ENCODE results near the gene HGFAC.

HGFAC gene

DNA sequence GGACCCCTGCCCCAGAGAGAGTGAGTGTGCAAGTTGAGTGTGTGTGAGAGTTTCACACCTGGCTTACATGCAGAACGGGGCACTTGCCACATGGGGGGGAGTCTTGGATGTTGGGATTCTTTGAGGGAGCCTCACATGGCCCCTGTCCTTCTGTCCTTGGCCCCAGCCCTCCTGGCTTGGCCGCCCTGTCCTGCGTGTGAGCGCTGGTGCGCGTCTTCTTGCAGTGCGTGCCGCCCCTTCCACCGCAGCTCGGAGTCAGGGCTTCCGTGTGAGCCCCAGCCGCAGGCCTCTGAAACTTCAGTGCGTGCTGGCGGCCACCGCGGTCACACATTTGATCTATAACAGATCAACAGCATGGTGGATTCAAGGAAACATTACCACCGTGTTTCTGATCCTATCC lies 30.1 kb upstream of the HGFAC start:
- DNase-seq, result no peak

DNA sequence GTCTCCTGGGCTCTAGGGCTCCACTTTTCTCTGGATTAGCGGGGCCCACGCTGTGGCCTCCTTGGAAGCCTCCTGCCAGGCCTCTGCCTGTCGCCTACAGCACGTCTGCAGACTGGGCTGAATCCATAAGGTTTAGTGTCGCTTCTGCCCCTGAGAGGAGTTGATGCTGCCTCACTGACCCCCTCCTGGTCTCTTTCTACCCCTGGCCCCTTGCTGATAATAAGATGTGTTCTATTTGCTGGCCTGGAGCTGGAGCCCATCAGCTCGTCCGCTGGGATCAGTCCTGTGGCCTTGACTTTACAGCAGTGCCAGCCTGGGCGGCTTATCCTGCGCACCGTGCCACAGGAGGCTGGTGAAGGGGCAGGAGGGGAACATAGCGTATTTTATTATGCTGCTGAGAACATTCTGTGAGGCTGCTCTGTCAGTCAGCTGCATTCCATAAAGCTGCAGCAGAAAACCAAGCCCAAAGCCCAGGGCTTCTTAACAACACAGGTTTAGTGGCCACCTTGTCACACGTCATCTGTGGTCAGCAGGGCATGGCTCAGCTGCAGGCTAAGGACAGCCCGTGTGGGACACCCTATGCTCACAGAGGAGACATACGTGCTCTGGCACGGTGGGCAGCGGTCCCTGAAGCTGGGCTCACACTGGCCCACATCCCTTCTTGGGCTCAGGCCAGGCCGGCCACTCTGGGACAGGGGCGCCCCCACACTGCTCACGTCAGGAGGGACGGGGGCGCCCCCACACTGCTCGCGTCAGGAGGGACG lies 29.3 kb upstream of the HGFAC start:
- no peak for DNase-seq

DNA sequence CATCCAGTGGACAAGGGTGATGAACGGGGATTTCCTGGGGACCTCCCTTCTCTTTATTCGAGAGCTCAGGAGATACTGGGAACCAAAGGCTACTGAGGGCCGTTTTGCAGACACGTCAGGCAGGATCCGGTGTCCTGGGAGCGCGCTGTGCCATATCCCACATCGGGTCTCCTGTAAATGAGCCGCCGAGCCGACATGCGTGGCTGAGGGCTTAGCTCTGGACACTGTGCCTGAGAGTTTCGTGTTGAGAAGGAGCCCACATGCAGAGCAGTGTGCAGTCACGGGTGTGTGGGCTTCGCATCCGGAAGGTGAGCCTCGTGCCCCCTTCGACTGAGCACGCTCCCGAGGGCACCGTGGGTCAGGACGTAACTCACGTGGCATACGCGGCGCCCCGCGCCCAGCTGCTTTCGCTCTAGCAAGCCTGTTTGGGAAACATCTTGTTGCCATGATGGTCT lies 28.5 kb upstream of the HGFAC start:
- no peak for DNase-seq

DNA sequence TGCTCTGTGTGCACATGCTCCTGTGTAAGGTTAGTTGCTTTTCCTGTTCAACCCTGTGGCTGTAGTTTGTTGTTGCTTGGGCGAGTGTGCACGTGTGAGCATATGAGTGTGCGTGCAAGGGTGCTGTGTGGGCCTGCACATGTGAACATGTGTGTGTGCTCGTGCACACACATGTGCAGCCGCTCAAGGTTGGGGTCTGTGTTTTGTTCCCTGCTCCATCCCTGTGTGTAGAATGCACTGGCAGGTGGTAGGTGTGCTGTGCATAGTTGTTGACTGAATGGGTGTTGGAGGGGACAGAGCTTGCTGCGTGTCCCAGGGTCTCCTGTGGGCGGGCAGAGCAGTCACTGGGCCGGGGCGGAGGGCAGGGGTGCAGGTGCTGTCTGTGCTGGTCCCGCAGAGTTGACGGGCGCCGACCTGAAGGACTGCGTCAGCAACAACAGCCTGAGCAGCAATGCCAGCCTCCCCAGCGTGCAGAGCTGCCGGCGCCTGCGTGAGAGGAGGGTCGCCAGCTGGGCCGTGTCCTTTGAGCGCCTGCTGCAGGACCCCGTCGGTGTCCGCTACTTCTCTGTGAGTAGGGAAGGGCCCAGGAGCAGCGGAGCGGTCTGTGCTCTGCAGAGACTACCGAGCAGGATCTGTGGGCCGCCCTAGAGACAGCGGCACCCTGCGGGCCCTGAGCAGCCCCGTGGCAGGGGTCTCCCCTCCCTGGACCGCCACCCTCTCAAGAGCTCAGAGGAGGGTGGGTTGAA lies 27.9 kb upstream of the HGFAC start:
- no peak for DNase-seq

DNA sequence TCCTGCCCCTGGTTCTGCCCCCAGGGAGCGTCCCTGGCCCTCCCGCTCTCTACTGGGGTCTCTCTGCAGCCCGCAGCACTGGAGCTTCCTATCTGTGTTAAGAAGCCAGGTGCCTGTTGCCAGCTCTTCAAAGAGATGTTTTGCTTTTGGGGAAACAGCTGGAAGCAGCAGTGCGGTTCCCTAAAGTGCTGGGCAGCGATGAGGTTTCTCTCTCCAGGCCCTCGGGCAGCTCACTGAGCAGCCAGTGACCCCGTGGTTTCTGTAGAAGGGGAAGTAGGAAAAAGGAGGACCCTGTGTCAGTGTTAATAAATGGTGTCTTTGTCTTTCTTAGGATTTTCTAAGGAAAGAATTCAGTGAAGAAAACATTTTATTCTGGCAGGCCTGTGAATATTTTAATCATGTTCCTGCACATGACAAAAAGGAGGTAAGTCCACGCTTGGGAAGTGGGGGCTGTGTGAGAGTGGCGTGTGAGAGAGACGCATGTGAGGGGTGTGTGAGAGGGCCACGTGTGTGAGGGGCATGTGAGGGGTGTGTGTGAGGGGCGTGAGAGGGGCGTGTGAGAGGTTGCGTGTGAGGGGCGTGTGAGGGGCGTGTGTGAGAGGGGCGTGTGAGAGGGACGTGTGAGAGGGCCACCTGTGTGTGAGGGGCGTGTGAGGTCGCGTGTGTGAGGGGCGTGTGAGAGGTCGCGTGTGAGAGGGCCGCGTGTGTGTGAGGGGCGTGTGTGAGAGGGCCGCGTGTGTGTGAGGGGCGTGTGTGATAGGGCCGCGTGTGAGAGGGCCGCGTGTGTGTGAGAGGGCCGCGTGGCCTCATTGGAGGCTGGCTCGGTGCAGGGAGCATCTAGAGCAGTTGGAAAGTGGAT lies 27.1 kb upstream of the HGFAC start:
- DNase-seq, result no peak

DNA sequence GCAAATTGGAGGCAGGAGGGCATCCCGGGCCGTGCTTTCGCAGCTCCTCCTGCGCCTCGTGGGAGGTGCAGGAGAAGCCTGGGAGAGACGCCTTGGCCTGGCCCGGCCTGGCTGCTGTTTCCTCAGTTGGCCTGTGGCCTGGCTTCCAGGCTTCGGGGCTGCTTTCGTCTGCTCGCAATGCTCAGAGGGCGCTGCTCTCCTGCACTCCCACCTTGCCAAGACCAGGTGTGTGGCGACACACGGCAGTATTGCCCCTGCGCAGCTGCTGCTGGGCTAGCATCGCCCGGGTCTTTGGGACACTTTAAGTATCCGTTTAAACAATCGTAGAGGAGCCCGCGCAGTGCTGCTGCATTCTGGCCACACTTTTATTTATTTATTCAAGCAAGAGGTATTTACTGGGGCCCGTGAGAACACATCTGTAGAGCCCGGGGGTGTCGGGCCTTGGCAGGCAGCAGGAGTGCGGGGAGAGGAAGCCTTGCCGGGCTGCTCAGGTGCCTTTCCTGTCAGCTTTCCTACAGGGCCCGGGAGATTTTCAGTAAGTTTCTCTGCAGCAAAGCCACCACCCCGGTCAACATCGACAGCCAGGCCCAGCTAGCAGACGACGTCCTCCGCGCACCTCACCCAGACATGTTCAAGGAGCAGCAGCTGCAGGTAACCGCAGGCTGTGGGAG lies 26.2 kb upstream of the HGFAC start:
- no peak for DNase-seq

DNA sequence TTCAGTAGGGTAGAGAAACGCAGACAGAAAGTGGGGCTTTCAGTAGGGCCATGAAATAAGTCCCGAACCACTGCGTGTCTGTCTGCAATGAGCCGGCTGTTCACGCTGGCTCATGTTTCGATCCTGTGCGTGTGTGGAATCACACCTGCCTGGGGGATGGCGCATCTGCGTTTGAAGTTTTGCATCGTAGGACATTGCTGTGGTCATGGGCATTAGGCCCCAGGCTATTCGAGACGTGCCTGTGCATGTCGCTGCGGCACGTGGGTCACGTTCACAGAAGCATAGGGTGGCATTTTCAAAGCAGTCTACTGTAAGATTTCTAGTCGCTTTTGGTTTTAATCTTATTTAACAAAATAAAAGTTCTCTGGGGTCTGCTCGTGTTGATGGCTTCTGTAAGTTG lies 25.5 kb upstream of the HGFAC start:
- no peak for DNase-seq

DNA sequence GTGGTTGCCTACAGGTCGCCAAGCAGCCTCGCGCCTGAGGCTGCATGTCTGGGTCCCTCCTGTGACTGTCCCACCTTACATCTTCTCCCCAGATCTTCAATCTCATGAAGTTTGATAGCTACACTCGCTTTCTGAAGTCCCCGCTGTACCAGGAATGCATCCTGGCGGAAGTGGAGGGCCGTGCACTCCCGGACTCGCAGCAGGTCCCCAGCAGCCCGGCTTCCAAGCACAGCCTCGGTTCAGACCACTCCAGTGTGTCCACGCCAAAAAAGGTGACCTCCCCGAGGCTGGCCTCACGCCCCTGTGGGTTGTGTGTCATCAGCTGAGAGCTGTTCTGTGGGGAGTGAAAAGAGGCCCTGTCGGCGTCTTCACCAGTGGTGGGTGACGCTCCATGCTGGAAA lies 24.9 kb upstream of the HGFAC start:
- no peak for DNase-seq

DNA sequence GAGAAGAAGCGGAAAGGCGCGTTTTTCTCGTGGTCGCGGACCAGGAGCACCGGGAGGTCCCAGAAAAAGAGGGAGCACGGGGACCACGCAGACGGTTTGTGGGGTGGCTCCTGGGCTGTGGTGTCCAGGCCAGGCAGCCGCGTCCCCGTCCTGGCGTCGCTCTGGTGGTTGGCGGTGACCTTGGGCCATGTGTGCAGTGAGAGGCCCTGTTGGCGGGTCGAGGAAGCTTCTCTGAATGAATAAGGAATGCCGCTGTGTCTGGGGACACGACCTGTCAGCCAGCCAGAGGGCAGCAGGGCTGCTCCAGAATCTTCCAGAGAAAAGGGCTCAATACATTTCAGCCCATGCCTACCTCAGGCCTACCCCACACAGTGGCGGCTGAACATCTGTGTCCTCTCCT lies 24.3 kb upstream of the HGFAC start:
- no peak for DNase-seq

DNA sequence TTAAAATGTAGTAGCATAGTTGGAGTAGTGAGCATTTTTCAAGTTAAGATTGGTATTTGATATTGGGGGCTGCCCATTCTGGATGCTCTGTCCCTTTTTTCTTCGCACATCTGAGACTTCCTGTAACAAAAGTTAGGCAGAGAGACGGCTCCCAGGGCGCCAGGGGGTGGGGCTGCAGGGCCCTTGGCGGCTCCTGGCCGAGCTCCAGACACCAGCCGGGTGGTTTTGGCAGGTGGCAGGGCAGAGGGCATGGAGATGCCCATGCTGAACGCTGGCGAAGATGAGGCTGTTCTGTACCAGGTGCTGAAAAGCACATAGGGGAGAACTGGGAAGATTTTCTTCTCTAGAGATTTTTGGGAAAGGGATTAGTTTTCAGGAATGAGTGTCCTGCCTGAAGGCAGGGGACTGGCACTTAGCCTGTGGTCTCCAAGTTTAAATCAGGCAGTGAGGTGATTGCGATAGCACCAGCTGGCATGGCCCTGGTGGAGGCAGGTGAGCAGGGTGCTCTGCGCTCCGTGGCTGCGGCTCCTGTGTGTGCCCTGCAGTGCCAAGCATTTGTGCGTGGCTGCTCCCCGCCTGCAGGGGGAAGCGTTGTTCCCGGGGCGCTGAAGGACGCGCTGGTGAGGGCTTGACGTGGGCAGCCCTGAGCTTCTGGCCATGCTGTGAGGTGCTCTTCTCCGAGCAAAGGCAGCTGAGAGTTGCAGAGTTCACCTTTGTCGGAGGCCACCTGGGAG lies 23.6 kb upstream of the HGFAC start:
- no peak for DNase-seq

DNA sequence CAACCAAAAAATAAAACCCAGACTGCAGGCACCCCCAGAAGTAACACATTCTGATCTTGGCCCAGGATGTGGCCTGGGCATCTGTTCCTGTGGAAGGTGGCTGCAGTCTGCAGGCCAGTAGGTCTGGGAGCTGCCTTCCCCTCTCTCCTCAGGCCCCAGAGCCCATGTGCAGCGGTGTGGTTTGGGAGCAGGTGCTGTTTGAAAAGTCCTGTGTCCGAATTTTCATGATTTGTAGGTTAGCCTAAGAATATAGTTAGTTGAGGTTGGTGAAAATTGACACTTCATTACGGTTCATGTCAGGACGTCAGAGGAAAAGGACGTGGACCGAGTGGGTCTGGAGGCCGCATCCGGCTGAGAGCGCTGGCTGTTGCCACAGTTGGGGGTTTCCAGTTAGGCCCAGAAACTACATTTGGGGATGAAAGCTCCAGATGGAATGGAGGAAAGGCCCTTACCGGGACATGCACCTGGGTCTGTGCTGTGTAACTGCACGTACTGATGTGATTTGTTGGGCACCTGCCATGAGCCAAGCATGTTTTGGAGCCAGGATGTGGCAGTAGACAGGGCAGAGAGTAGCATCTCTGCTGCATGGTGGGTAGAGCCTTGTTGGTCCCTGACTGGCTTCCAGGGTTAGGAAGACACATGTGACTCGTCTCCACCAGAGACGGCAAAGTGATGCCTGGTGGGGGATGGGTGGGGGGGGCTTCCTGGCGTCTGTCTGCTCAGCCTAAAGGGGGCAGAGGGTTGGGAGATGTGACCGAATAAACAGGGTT lies 21.7 kb upstream of the HGFAC start:
- no peak for DNase-seq

DNA sequence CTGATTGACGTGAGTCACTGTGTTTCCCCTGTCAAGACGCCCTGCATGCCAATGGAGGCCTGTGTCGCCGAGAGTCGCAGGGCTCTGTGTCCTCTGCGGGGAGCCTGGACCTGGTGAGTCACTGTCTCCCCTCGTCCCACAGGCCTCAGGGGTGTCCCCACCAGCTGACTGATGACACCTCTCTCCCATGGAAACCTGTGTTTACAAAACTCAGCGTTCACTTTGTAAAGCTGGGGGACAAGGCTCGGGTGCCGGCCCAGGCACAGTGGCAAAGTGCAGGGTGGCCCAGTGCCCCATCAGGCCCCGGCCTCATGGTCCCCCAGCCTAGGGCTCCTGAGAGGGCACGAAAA lies 21.2 kb upstream of the HGFAC start:
- no peak for DNase-seq

DNA sequence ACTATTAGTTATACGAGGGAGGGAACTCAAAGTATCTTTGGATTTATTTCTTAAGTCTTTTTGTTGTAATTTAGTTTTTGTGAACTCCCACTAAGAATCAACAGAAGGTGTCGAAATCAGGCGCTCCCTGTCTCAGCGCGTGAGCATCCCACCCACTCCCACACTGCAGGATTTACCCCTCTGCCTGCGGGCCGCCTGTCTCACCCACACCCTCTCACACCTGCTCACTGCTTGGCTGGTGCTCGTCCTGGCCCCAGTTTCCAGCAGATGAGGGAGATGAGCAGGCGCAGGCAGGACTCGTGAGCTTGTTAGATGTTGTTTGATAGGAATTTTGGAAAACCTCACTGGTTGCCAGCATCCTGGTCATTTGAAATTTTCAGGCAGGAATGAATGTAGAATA lies 20.8 kb upstream of the HGFAC start:
- no peak for DNase-seq

DNA sequence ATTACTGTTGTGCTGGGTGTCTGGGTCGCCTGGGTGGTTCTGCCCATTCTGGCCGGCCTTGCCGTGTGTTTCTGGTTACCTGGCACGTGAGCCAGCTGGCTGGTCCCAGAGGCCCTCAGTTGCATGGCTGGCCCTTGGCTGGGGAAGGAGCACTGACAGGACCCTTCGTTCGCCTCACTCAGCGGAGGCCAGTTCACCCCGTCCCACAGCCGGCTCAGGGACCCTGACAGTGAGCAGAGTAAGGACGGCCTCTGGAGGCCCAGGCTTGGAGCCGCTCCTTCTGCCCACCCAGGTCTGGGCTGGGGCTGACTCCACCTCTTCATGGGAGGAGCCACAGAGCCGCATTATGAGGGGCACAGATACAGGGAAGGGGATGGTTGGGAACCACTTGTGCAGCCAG lies 20.3 kb upstream of the HGFAC start:
- no peak for DNase-seq

DNA sequence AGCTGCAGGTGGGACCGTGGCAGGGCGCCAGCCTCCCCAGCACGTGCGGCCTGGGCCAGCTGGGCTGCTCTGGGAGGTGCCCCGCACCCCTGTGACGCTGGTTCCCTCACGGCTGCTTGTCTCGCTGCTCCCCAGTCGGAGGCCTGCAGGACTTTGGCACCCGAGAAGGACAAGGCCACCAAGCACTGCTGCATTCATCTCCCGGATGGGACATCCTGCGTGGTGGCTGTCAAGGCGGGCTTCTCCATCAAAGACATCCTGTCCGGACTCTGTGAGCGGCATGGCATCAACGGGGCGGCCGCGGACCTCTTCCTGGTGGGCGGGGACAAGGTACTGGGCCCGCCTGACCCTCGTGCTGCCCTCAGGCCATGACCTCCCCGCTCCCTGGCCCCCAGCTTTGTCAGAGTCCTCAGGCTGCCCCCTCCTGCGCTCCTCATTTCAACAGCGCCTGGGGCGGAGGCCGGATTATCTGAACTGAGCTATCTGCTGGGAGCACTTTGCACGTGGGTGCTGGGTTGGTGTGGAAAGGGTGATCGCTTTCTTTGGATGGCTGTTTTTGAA lies 19.4 kb upstream of the HGFAC start:
- DNase-seq, result no peak

DNA sequence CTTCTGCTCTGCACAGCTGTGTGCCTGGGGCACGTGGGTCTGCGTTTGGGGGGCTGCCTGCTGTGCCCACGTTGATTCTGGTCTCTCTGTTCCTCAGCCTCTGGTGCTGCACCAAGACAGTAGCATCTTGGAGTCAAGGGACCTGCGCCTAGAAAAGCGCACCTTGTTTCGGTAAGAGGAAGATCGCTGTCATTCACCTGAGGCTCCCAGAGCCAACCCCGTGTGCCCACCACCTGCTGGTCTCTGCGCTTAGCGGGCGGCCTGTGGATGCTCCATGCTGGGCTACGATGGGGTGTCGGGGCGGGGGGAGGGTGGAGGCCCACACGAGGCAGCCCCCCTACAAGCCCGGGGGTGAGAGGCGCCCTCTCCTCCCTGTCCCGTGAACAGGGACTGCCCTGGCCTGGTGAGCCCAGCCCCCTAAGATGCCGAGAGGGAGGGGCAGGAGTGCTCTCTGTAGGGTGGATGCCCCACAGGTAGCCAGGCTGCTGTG lies 18.9 kb upstream of the HGFAC start:
- DNase-seq, result no peak

DNA sequence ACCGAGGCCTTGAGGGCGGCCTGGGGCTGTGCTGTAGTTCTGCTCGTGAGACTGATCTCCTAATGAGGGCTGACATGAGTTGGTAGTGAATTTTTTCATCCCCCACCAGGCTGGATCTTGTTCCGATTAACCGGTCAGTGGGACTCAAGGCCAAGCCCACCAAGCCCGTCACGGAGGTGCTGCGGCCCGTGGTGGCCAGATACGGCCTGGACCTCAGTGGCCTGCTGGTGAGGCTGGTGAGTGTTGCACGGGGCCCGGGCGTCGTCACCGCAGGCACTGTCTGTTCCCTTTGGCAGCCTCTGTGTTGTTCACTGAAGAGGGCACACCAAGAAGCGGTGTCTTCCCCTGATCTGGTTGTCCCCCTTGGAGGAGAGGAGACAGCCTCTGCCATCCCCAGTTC lies 18.4 kb upstream of the HGFAC start:
- no peak for DNase-seq

DNA sequence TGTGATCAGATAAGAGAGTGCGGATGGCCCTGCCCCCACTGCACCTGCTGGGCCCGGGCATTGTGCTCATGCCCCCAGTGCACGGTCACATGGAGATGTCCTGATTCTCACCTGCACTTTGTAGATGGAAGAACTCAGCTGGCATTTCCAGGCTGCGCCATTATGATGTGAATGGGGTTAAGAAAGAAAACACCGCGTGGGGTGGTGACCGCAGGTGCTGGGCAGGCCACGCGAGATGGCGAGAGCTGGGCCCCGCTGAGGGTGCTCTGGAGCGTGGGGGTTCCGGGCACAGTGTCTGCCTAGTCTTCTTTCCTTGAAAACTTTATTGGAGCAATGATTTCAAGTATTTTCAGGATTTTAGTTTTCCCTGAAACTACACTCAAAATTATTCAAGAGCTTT lies 17.8 kb upstream of the HGFAC start:
- no peak for DNase-seq

DNA sequence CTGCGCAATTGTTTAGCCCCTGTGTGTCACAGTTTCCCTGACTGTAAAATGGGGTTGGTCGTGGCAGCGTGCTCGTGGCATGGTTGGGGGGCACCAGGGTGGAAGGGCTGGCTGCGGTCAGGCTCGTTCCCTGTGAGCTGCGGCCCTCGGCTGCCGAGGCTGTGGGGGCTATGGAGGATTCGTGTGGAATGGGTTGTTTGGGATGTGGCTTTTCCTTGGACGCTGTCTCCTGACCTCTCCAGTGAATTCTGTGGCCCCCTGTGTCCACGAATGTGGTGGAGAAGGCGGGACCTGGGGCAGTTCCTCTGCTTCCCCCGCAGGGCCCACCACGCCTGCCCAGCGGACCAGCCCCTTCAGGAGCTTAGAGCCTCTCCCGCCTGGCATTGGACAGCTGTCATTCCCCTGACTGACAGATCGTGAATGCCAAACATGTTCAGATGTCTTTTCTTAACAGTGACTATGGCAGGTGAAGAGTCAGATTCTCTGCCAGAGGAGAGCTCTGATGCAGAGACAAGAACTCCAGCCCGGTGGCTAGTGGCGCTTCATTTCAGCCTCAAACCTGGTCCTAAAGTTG lies 17.2 kb upstream of the HGFAC start:
- DNase-seq, result no peak

DNA sequence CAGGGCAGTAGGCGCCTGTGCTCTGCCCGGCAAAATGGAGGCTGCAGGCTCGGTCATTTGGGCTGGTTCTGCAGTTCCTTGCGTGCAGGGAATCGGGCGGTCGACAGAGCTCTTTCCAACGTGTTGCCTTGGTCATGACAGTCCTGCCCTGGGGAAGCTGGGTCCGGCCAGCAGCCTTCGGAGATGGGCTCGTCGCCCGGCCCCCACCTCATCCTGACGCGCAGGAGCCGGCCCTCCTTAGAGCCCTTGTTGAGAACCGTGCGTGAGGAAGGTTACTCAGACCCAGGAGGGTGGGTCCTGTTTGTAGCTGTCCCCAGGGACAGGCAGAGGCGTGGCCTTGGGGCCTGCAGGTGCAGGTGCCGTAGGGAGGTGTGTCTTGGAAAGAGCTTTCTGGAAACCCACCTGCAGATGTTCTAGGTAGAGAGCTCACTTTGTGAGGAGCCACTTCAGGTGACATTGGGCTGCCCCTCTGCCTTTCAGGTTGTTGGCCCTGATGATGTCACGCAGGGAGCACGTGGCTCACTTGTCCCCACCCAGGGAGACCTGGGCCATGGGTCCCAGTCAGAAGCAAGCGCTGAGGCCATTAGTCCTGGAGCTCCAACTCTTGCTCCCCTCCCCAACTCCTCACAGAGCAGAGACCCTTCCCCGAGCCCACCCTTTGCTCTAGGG lies 15.2 kb upstream of the HGFAC start:
- DNase-seq, result no peak
